Activated CD8-positive, alpha-beta T cell treated with anti-CD3 and anti-CD28 coated beads for 36 hours (primary cell): ENCODE measurements around the gene IFFO2. TPM values are rescaled to one million over a fixed set of nuclear protein-coding genes. Genes with fewer than 3 reads are reported as not detected.
A peak's percentile ranks its signal among the peaks of the same experiment; 100 is the strongest.

ENCODE experiments used
- ATAC-seq: fragments of 200-7000 bp; cut with Tn5 transposase; one replicate; pipeline ENCODE4 v1.10.0; 2021; ENCODE audit warnings: mild to moderate bottlenecking, moderate library complexity
- CTCF ChIA-PET: fragments of 350-600 bp; sonication (Branson Sonifier 250); formaldehyde crosslinking; loops from one replicate; lab custom pipeline; 2021; ENCODE audit warnings: antibody characterized with exemption; lab: Charles Lee
- POLR2A ChIA-PET: fragments of 350-600 bp; sonication (Branson Sonifier 250); formaldehyde crosslinking; loops from one replicate; lab custom pipeline; 2021; ENCODE audit warnings: antibody characterized with exemption; lab: Charles Lee
- DNase-seq: peaks from one replicate; pipeline ENCODE4 v3.0.0-alpha.2; 2020
- H3K27ac Mint-ChIP-seq: one replicate; pipeline ENCODE4 v1.8.0; 2021; ENCODE audit warnings: mild to moderate bottlenecking, mixed read lengths
- H3K27me3 Mint-ChIP-seq: one replicate; pipeline ENCODE4 v1.8.0; 2021; ENCODE audit warnings: mixed read lengths
- H3K36me3 Mint-ChIP-seq: one replicate; pipeline ENCODE4 v1.8.0; 2021; ENCODE audit warnings: low read depth, mixed read lengths
- H3K4me1 Mint-ChIP-seq: one replicate; pipeline ENCODE4 v1.8.0; 2021; ENCODE audit warnings: low read depth, mixed read lengths
- H3K4me3 Mint-ChIP-seq: one replicate; pipeline ENCODE4 v1.8.0; 2021; ENCODE audit warnings: mild to moderate bottlenecking, moderate library complexity, mixed read lengths
- H3K9me3 Mint-ChIP-seq: one replicate; pipeline ENCODE4 v1.8.0; 2021; ENCODE audit warnings: mixed read lengths
- CTCF ChIP-seq: fragments of 200-600 bp; IDR thresholded peaks from one replicate; pipeline ENCODE4 v1.8.0; 2022; ENCODE audit warnings: antibody characterized with exemption, mild to moderate bottlenecking
- intact Hi-C: fragments of 100-400 bp; cut with micrococcal nuclease; formaldehyde crosslinking; loops from one replicate; pipeline ENCODE4 v1.10.0; 2022
- total RNA-seq, 2 experiments: library from RNA; stranded (reverse); gene quantifications; one replicate each; pipeline ENCODE4 v1.2.3, GENCODE V29; 2021

Gene IFFO2
- total RNA-seq, 2 experiments from 2014 or later = 23.7 to 26.4 TPM

GRCh38 chr1:18912550-18912949 is 43.9 kb downstream of the IFFO2 start:
- peaks cover 7% of the 10 kb centered on the region for H3K9me3 Mint-ChIP-seq
- TF ChIP-seq CTCF = no peak
- DNase-seq = no peak
- peaks cover 40% of the 10 kb centered on the region for H3K36me3 Mint-ChIP-seq
- intact Hi-C loops = no loop called here
- POLR2A ChIA-PET = interaction anchor here (1.0 to 2.0 kb wide), 4 partner anchors 12 to 39 kb away, joined by 3 to 6 read pairs (median 4); no protein-coding TSS in a partner anchor
- H3K27me3 Mint-ChIP-seq = no peaks in the 10 kb centered on the region
- no peak for ATAC-seq
- CTCF ChIA-PET = interaction anchor here (0.7 to 5.4 kb wide), 46 partner anchors 8 to 245 kb away, joined by 3 to 75 read pairs (median 6); partner anchors contain the start of genes ALDH4A1 and IFFO2
- peaks cover 26% of the 10 kb centered on the region for H3K4me1 Mint-ChIP-seq
- no peak overlapping the region for H3K27ac Mint-ChIP-seq
- no peak overlapping the region for H3K4me3 Mint-ChIP-seq

- CTCF ChIA-PET = interaction anchor here (0.6 to 4.7 kb wide), 20 partner anchors 15 to 226 kb away, joined by 3 to 33 read pairs (median 8); partner anchors contain the start of gene IFFO2
Measured at GRCh38 chr1:18908911-18909771, 47.3 kb downstream of the IFFO2 start.

GRCh38 chr1:18907917-18908845 is 48.3 kb downstream of the IFFO2 start:
- Mint-ChIP-seq H3K27me3 (no peaks in the 10 kb centered on the region), H3K4me3 (no peak overlapping the region), H3K27ac (peak overlapping the region; percentile 56), H3K4me1 (peaks cover 27% of the 10 kb centered on the region), H3K36me3 (peaks cover 43% of the 10 kb centered on the region), H3K9me3 (peaks cover 7% of the 10 kb centered on the region)
- intact Hi-C loops = loop anchor here (5.0 to 10.0 kb wide), 2 partner anchors 44 to 167 kb away; no protein-coding TSS in a partner anchor
- ChIA-PET CTCF (interaction anchor here (0.7 to 4.7 kb wide), 35 partner anchors 8 to 342 kb away, joined by 3 to 33 read pairs (median 6); partner anchors contain the start of gene IFFO2), POLR2A (interaction anchor here (0.8 to 1.4 kb wide), 6 partner anchors 17 to 222 kb away, joined by 3 to 7 read pairs (median 4); no protein-coding TSS in a partner anchor)
- no peak for TF ChIP-seq CTCF
- DNase-seq = no peak
- ATAC-seq = no peak

More at GRCh38 chr1:18908911-18909771, 47.3 kb downstream of the IFFO2 start:
- POLR2A ChIA-PET = interaction anchor here (1.0 to 1.4 kb wide), 4 partner anchors 12 to 153 kb away, joined by 4 to 7 read pairs (median 4); no protein-coding TSS in a partner anchor
- intact Hi-C loops = loop anchor here (5.0 to 10.0 kb wide), 2 partner anchors 43 to 166 kb away; no protein-coding TSS in a partner anchor
- no peaks in the 10 kb centered on the region for H3K27me3 Mint-ChIP-seq
- H3K36me3 Mint-ChIP-seq = peaks cover 44% of the 10 kb centered on the region
- peaks cover 7% of the 10 kb centered on the region for H3K9me3 Mint-ChIP-seq
- DNase-seq (peak; percentile 39), ATAC-seq (no peak)
- no peak for TF ChIP-seq CTCF
- peak overlapping the region; percentile 66 for H3K27ac Mint-ChIP-seq
- H3K4me1 Mint-ChIP-seq = peaks cover 26% of the 10 kb centered on the region
- H3K4me3 Mint-ChIP-seq = no peak overlapping the region

GRCh38 chr1:18907021-18907916 is 49.2 kb downstream of the IFFO2 start:
- intact Hi-C loops = loop anchor here (5.0 to 10.0 kb wide), 2 partner anchors 45 to 168 kb away; no protein-coding TSS in a partner anchor
- Mint-ChIP-seq H3K4me1 (peaks cover 26% of the 10 kb centered on the region), H3K9me3 (peaks cover 7% of the 10 kb centered on the region), H3K36me3 (peaks cover 40% of the 10 kb centered on the region), H3K27ac (peak overlapping the region; percentile 6), H3K27me3 (no peaks in the 10 kb centered on the region), H3K4me3 (no peak overlapping the region)
- ChIA-PET CTCF (interaction anchor here (0.6 to 4.7 kb wide), 53 partner anchors 8 to 343 kb away, joined by 3 to 33 read pairs (median 4); partner anchors contain the start of gene IFFO2), POLR2A (interaction anchor here (0.6 to 2.4 kb wide), 7 partner anchors 18 to 223 kb away, joined by 3 to 7 read pairs (median 3); no protein-coding TSS in a partner anchor)
- DNase-seq = peak; percentile 69
- no peak for ATAC-seq
- peak; percentile 97 for TF ChIP-seq CTCF
